ENCODE results near the gene BAIAP2.

DNA sequence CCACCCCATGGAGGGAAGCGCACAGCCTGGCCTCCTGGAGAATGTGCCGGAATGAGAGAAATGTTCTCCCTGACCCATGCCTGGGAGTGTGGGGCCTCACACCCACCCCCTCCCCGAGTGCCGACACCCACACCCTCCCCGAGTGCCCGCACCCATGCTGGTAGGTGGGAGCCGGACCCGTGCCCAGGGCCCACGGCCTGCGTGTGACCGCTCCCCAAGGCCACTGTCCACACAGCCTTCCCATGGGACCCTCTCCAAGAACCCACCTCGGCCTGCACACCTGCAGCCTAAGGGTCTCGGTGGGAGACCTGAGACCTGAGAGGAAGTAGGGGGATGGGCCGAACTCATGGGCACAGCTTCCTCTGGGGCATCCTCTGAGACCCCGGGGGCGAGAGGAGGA is 127.0 kb downstream of the BAIAP2 start:
- TF ChIP-seq, protein P1, sequence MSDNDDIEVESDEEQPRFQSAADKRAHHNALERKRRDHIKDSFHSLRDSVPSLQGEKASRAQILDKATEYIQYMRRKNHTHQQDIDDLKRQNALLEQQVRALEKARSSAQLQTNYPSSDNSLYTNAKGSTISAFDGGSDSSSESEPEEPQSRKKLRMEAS (IDR thresholded peaks at IDR 0.05): no peak
- TF ChIP-seq EP300 (IDR thresholded peaks at IDR 0.05; ENCODE audit: borderline replicate concordance) (no peak), NFIC (IDR thresholded peaks at IDR 0.05) (no peak), TCF12 (IDR thresholded peaks at IDR 0.05; ENCODE audit: low read depth) (no peak), EGR1 (IDR thresholded peaks at IDR 0.05) (no peak), YY1 (IDR thresholded peaks at IDR 0.05; ENCODE audit: low read depth) (no peak), CEBPB (IDR thresholded peaks at IDR 0.05) (no peak), TAF1 (IDR thresholded peaks at IDR 0.05; ENCODE audit: low read depth) (no peak), CREB1 (IDR thresholded peaks at IDR 0.05; ENCODE audit: low read depth) (no peak), RAD21 (IDR thresholded peaks at IDR 0.05; ENCODE audit: low read depth) (no peak)
- TF ChIP-seq, protein P2, sequence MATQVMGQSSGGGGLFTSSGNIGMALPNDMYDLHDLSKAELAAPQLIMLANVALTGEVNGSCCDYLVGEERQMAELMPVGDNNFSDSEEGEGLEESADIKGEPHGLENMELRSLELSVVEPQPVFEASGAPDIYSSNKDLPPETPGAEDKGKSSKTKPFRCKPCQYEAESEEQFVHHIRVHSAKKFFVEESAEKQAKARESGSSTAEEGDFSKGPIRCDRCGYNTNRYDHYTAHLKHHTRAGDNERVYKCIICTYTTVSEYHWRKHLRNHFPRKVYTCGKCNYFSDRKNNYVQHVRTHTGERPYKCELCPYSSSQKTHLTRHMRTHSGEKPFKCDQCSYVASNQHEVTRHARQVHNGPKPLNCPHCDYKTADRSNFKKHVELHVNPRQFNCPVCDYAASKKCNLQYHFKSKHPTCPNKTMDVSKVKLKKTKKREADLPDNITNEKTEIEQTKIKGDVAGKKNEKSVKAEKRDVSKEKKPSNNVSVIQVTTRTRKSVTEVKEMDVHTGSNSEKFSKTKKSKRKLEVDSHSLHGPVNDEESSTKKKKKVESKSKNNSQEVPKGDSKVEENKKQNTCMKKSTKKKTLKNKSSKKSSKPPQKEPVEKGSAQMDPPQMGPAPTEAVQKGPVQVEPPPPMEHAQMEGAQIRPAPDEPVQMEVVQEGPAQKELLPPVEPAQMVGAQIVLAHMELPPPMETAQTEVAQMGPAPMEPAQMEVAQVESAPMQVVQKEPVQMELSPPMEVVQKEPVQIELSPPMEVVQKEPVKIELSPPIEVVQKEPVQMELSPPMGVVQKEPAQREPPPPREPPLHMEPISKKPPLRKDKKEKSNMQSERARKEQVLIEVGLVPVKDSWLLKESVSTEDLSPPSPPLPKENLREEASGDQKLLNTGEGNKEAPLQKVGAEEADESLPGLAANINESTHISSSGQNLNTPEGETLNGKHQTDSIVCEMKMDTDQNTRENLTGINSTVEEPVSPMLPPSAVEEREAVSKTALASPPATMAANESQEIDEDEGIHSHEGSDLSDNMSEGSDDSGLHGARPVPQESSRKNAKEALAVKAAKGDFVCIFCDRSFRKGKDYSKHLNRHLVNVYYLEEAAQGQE (IDR thresholded peaks at IDR 0.05; ENCODE audit: low read depth): no peak

Measured in Ishikawa (cell line).